NCI-H345 treated with DMSO at 0.1 percent for 48 hours (cell line): Measurements from ENCODE around the gene TIGD6.

Source experiments
- DNase-seq: peaks from one replicate; lab custom pipeline; 2025; ENCODE audit not compliant: unreplicated experiment; lab: John Stamatoyannopoulos, UW

Gene TIGD6

DNA sequence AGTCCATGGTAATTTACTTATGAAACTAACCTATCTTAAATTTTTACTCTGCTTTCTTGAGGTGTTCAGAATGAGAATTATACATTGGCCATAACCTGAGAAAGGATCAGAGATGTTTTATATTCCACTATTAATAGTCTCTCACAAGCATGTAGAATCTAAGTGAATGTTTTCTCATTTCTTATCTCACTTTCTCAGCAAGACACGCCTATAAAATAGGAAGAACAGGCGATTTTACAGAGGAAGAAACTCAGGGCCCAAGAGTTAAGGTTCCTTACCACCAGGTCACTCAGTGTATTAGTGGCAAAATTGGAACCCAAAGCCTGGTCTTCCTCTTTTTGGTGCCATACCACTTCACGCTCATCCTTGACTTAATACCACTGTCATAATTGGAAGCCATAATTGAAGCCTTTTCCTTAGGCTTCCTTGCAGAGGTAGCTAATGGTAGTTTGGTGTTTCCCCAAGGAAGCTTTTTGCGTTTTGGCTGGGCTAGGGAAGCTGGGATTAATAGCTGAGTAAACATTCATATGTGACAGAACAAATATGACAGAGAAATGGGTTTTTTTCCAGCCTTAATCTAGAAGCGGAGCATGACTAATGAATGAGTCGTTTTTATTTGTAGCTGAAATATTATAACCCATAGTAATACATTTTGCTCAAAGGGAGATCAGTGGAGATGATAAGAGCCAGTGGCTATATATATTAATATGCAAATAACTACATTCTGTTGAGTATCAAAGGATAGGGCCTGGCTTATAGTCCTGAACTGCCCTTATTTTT, 17.0 kb upstream of the TIGD6 start:
- no peak for DNase-seq

DNA sequence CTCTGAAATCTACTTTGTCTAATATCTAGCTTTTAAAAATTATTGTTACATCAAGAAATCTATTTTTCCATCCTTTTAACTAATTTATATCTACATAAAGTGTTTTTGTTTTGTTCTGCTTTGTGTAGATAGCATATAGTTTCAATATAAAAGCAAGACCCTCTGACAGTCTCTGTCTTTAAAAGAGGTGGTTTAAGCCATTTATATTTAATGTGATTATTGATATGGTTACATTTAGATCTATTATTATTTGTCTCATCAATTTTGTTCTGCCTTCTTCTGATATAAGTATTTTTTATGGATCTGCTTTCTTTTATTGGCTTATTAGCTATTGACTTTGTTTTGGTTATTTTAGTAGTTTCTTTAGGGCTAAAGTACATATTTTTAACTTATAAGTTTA, 16.1 kb upstream of the TIGD6 start:
- no peak for DNase-seq

DNA sequence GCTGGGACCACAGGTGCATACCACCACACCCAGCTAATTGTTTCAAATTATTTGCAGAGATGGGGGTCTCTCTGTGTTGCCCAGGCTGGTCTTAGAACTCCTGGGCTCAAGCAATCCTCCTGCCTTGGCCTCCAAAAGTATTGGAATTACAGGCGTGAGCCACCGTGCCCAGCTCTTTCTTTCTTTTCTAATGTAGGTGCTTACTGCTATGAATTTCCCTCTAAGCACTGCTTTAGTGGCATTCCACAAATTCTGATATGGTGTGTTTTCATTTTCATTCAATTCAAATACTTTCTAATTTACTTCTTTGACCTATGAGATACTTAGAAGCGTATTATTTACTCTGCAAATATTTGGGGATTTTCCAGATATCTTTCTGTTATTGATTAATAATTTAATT, 15.0 kb upstream of the TIGD6 start:
- DNase-seq, result no peak

DNA sequence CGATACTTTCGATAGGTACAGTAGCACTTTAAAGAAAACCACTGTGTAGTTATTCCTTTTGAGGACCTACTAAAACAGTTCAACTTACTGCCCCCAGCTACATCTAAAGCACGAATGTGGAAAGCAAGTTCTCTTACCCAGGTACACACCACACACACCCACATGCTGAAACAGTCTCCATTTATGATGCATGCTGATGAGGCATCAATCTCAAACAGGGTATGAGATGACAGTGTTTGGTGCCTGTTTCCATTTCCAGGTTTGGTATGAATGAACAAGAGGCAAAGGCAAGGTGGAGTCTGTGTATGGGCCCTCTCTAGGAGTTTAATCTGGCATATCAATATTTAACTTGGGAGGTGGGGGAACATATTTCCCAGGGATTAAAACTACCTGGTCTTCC, 14.0 kb upstream of the TIGD6 start:
- DNase-seq, result no peak

DNA sequence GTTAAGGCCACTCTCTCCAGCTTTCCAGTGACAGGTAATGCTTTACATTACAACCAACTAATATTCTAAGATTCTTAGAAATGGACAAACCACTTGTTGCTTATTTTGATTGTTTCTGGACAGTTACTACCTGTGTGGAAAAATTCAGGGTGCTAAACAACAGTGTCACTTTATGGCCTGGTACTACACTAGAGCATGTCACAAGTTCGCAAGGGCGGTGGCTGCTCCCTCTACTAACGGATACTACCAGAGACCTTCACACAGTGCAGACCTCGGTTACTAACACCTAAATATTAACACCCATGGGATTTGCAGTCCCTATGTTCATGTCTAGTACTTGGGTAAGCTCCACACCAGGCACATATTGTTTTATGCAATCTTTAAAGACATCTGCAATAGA, 13.5 kb upstream of the TIGD6 start:
- no peak for DNase-seq

DNA sequence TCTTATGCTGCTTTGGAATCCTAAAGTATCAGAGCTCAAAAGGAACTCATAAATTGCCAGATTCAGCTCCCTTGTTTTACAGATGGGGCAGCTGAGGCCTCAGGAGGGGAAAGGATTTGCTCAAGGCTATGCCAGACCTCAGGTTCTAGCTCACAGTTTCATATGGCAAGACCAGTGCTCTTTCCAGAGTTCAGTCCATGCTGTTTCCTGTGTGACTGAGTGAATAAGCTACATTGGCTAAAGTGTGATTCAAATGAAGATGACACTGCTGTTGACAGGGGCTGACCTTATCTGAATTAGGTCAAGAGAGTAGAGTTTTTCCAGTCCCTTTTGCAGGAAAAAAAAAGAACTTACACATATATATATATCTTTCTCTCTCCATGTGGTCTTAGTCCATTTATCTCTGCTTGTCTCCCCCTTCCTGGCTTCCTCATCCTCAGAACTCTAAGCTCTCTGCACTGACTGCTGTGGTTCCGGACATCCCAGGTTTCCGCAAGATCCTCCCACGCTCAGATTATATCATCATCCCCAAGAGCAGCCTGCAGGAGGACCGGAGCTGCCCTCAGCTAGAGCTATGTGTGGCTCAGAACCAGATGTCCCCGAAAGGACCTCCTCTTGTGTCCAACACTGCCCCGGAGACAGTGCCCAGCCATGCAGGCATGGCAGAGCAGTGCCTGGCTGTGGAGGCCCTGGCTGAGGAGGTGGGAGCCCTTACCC, 9.4 kb upstream of the TIGD6 start:
- no peak for DNase-seq

DNA sequence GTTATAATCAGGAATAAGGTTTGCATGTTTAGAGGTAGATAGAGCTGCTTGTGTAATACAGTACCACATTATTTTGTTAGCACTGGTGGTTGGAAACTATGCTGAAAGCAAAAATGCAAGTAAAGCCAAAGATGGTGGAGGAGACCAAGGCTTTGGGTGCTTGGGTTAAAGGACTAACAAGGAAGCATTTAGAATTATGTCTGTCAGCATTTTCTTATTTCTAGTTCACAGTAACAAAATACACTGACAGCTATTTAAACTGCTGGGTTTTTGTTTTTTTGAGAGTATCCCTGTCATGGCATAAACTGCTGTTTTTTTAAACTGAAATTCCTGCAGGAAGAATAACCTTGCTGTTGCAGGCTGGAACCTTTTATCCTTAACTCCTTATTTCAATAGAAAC, 6.6 kb upstream of the TIGD6 start:
- DNase-seq, result no peak

DNA sequence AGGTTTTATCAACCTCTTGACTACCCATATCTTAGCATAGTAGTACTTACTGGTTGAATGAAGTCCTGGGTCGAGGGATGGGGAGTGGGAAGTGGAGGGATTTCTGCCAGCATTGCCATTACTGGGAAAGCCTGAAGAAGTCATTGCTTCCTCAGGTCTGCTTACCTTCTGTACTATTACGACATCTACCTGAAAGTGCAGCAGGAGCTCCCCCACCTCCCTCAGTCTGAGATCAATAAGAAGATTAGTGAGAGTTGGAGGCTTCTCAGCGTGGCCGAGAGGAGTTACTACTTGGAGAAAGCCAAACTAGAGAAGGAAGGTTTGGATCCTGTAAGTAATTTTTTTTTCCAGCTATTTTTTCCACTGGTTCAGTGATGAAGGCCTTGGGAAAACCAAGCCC, 5.9 kb upstream of the TIGD6 start:
- DNase-seq, result no peak

DNA sequence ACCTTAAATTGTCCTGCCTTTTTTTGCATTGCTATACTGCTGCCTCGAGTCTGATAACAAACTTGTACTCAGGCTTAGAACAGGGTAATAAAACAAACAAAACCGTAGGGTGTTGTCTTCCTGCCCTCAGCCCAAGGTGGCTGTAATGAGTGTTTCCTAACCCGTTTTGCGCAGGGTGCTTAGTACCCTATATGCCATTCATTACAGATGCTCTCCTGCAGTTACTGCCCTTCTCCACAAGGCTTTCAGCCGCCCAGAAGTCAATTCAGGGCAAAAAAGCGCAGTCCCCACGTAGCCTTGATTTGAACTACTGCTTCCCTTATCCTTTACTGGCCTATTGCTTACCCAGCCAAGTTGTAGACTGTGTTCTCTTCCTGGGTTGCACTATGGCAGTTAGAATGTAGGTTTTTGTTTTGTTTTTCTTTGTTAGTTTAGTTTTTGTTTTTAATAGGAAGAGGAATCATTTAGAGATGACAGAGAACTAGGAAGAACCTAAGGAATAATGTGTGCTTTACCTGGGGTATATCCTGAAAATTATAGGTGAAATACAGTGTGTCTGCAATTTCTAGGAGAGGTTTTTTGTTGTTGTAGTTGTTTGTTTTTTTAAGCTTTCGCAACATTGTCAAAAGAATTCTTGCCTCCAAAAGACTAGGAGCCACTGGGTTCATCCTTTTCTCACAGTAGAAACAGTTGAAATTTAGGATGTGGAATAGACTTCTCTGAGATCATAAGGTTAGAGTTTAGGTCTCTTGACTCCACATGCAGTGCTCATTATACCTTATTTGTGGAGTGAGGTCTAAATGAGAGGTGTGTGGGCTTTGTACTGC, 1.4 kb upstream of the TIGD6 start:
- DNase-seq, result peak; percentile 12

DNA sequence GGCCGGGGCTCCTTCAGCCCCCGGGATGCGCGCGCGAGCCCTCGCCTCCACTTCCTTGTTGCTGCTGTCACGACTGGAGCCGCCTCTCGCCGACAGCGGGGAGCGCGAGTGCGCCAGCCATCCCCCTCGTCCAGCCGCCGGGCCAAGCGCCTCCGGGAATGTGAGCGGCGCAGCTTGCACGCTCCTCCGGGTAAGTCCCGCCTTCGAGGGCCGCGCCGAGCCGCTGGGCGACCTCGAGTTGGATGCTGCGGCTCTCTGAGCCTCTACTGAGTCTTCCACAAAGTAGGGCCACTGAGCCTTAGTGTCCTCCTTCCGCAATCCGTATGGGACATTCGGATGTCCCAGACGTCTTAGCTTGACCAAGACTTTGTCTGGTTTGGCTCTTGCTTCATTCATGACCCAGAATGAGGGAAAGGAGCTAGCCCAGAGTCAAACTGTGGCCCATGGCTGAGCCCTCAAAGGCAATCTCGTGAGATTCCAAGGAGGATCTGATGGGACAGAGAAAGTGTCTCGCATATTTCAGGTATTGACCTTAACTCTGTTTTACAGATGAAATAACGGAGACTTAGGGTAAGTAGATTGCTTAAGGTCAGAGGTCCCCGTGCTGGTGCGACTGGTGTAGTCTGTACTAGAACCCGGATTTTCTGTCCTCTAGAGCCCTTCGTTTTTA, 671 bp upstream of the TIGD6 start:
- no peak for DNase-seq

DNA sequence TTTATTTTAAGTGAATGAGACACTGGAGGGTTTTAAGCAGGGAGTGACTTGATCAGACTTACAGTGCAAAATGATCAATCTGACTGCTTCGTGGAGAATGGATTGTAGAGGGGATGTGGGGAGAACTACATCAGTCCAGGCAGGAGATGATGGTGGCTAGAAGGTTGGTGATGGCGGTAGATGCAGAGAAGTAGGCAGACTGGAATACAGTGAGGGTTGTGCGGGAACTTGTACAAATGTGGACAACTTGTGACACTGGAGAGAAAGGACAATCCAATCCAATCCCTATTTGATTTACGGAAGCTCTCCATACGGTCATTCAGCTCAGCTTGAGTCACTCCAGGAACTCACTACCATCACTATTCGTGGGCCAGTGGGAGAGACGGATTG, 593 bp downstream of the TIGD6 start:
- no peak for DNase-seq

DNA sequence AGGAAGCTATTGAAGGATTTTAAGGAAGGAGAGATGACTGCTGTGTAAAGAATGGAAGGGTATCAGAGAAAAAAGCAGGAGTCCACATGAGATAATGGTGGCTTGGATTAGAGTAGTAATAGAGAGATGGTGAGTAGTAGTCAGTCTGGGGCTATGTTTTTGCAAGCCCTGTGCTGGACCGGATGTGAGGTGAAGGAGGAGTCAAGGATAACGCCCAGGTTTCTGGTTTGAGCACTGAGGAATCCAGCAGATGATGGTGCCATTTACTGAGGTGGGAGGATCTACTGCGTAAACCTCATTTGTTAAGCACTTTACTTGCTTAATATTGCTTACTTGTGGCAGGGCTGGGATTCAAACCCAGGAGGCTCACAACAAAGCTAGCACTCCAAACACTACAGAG, 1.1 kb downstream of the TIGD6 start:
- no peak for DNase-seq

DNA sequence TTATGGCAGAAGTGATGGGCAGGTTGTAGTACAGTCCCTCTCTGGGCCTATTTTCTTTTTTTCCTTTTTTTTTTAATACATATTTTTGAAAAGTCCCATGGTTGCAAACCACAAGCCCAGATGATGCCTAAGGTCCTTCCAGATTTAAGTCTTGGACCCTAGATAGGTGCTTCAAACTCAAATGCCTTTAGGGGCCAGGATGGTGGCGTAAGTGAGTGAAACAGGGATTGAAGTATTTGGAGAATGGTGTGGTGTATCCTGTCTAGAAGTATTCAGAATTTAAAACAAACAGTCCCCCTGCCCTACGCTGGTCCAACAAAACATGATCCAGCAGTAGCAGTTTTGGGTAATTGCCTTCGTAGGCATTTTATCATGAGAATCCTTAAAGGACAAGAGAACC, 2.2 kb downstream of the TIGD6 start:
- no peak for DNase-seq

DNA sequence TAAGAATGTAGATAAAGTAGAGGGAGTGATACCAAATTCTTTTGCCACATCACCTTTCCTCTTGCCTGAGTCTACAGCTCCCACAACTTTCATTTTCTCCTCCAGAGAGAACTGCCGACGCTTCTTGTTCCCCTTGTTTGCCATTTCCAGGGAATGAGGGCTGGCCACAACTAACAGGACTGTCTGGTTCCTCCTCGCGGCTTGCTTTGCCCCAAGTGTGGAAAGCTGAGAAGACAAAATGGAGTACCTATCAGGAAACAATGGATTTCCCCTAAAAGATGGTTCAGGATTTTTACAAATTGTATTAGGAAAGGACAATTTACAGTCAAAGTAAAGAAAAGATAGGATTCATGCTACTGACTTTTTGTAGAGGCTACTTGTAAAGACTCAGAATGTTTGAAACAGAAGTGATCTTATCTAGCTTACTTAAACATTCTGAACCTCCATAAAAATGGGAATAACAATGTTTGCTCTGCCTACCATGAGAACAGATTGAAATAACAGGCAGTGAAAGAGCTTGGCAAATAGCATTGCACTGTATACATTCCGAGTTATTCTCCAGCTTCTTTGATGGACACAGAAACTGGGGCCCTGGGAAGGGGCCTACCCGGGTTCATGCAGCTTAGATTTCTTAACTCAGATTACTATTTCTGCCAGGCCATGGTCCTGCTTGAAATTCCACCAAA, 4.1 kb downstream of the TIGD6 start:
- no peak for DNase-seq

DNA sequence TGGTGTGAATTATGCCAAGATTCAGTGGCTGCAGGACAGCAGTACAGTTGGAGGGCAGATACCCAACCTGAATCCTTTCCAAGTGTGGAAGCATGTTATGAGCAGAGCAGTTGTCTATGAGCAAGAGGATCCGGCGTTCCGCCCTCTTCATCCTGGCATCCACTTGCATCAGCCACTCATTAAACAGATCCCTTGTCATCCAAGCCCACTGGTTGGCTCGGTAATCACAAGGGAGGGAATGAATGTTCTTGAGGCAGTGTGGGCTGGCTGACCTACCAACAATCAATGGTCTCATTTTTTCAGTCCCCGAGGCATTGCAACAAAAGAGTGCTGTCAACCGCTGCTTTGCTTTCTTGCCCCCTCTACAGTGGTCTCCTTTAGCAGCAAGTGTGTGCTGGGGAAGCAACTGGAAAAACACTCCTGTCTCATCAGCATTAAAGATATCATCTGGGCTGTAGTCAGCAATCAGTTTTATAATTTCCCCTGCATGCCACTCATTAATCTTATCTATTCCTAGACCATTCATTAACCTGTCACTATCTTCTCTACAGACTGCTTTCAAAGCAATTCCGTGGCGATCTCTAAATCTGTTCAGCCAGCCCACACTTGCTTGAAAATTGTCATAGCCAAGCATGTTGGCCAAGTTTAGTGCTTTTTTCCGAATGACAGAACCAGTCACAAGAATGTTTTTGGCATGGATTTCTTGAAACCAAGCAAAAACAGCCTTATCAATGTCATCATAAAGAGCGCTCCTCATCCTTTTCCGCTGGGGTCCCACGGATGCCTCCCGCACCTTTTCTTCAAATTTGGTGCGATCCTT, 4.9 kb downstream of the TIGD6 start:
- no peak for DNase-seq

DNA sequence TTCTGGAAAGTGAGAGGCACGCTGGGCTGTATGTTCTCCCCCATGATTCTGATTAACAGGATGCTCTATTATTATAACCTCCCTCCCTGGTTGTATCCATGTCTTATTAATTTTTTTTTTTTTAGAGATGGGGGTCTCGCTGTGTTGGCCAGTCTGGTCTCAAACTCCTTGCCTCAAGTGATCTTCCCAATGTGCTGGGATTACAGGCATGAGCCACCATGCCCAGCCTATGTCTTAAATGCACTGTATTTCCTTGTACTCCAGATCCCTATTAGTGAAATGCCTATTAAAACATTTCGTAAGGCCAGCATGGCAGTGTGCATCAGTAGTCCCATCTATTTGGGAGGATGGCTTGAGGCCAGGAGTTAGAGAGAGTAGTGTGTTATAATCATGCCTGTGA, 7.0 kb downstream of the TIGD6 start:
- DNase-seq, result no peak

DNA sequence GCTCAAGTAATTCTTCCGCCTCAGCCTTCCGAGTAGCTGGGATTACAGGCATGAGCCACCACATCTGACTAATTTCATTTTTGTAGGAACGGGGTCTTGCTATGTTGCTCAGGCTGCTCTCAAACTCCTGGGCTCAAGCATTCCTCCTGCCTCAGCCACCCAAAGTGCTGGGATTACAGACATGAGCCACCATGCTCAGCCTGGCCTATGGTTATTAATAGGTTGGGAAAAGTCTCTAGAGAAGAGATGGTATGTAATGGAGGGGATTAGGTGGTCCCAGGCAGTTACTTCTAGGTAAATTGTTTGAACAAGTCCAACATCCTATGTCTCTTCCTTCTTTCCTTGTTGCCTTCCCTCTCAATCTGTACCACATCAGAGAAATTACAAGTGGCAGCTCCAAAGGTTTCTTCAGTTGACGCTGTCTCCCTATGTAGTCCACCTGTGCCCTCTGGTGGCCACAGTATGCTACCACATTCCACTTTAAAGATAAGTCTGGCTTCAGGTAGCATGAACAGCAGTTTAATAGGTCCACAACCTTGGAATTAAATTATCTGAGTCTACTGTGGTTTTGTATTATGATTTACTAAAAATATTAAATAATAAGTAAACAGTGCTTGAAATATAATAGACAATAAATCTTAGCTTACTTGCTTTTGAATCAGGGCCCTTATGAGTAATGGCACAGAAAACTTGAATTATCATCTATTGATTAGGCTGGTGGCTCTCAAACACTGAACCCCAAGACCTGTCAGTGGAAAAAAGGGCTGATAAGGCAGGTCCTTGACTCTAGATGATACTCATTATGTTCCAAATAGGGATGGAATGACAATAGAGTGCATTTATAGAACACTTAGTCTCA, 9.7 kb downstream of the TIGD6 start:
- peak; percentile 64 for DNase-seq

DNA sequence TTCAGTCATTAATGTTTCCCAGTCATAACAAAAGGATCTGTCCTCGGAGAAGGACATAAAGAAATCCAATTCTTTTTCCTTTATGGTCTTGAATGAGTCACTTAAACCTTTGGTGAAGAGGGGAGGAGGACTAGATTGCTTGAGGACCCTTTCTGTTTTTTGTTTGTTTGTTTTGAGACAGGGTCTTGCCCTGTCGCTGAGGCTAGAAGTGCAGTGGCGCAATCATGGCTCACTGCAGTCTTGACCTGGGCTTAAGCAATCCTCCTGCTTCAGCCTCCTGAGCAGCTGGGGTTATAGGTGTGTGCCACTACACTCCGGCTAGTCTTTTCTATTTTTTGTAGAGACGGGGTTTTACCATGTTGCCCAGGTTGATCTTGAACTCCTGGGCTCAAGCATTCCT, 12.3 kb downstream of the TIGD6 start:
- no peak for DNase-seq

DNA sequence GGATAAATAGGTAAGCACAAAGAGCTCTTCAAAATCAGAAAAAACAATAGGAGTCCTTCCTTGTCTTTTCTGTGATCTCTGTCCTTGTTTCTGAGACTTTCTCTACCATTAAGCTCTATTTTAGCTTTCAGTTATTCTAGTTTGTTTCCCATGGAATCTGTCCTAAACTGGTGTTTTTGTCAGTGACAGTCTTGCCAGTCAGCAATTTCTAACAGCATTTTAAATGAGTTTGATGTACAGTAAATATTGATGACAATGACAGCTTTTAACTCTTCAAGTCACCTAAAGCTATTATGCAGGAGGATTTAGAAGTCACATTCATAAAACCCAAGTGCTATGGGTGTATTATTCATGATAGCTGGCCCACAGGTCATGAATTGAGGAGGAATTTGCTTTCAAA, 17.9 kb downstream of the TIGD6 start:
- DNase-seq, result no peak
